Peyer's patch (tissue), 4 donors: Measurements from ENCODE around the gene SLC4A1AP.

ENCODE experiments used
- POLR2A ChIP-seq, 2 donors: fragments of 450-650 bp; IDR thresholded peaks; one replicate each; pipeline ENCODE4 v1.5.1; 2017; ENCODE audit warnings: antibody characterized with exemption in 2 of 2, mild to moderate bottlenecking in 2 of 2, moderate library complexity in 2 of 2
- TF ChIP-seq, protein P1 (sequence below), 6 experiments: fragments of 450-650 bp in 4 of 6; fragments of 200-600 bp in 2 of 6; sonication (generic) in 1 of 6; IDR thresholded peaks; one replicate each; pipeline ENCODE4 v1.5.1; 2017 to 2019; ENCODE audit warnings: antibody characterized with exemption in 6 of 6, mild to moderate bottlenecking in 3 of 6, moderate library complexity in 1 of 6

GRCh38 chr2:27711804-27712203, 48.1 kb downstream of the SLC4A1AP start:
- TF ChIP-seq, protein P1, sequence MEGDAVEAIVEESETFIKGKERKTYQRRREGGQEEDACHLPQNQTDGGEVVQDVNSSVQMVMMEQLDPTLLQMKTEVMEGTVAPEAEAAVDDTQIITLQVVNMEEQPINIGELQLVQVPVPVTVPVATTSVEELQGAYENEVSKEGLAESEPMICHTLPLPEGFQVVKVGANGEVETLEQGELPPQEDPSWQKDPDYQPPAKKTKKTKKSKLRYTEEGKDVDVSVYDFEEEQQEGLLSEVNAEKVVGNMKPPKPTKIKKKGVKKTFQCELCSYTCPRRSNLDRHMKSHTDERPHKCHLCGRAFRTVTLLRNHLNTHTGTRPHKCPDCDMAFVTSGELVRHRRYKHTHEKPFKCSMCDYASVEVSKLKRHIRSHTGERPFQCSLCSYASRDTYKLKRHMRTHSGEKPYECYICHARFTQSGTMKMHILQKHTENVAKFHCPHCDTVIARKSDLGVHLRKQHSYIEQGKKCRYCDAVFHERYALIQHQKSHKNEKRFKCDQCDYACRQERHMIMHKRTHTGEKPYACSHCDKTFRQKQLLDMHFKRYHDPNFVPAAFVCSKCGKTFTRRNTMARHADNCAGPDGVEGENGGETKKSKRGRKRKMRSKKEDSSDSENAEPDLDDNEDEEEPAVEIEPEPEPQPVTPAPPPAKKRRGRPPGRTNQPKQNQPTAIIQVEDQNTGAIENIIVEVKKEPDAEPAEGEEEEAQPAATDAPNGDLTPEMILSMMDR (IDR thresholded peaks at IDR 0.05): no peak
- TF ChIP-seq POLR2A (IDR thresholded peaks at IDR 0.05): no peak
